Psoas muscle (tissue), 8 donors: ENCODE measurements around the gene PPP1R3E. TPM values are rescaled to one million over a fixed set of nuclear protein-coding genes. Genes with fewer than 3 reads are reported as not detected.
"Not testable (repeated sequence)": the region's sequence is repeated elsewhere in the genome, so short reads cannot be mapped to it uniquely, and the experiment has no call there.

ENCODE experiments used
- ATAC-seq, 4 donors: fragments of 200-7000 bp; cut with Tn5 transposase; one replicate each; pipeline ENCODE4 v1.9.1; 2020; ENCODE audit warnings: moderate library complexity in 3 of 4, mild to moderate bottlenecking in 2 of 4
- DNase-seq, 2 donors: peaks; one replicate each; pipeline ENCODE4 v3.0.0-alpha.2; 2020
- H3K27ac ChIP-seq: fragments of 200-600 bp; one replicate; pipeline ENCODE4 v1.8.0; 2022
- H3K27me3 ChIP-seq, 3 donors: fragments of 200-600 bp in 1 of 3; one replicate each; pipeline versions ENCODE4 v1.6.1 to v1.8.0; 2013 to 2022; ENCODE audit warnings: low read length in 2 of 3, mild to moderate bottlenecking in 2 of 3, moderate library complexity in 1 of 3; ENCODE audit not compliant: insufficient read depth in 3 of 3
- H3K36me3 ChIP-seq, 2 donors: fragments of 200-600 bp in 1 of 2; one replicate each; pipeline versions ENCODE4 v1.6.1 to v1.8.0; 2013 to 2022; ENCODE audit warnings: low read depth in 1 of 2, mild to moderate bottlenecking in 1 of 2, moderate library complexity in 1 of 2; ENCODE audit not compliant: insufficient read depth in 1 of 2
- H3K4me1 ChIP-seq: fragments of 200-600 bp; one replicate; pipeline ENCODE4 v1.8.0; 2022
- H3K4me3 ChIP-seq: fragments of 200-600 bp; one replicate; pipeline ENCODE4 v1.8.0; 2022; ENCODE audit warnings: mild to moderate bottlenecking
- H3K9me3 ChIP-seq: fragments of 200-600 bp; one replicate; pipeline ENCODE4 v1.8.0; 2022
- CTCF ChIP-seq: fragments of 200-600 bp; IDR thresholded peaks from one replicate; pipeline ENCODE4 v1.8.0; 2022; ENCODE audit warnings: antibody characterized with exemption
- WGBS, 3 donors: extraction: QIAGEN DNeasy Blood & Tissue Kit; methylation state at CpG; one replicate each; pipeline versions ENCODE4 v1.1.6 to v1.1.7; 2013; 5-methylcytosine and 5-hydroxymethylcytosine counted together
- intact Hi-C, 2 donors: fragments of 100-400 bp; cut with DNase I; formaldehyde crosslinking; loops; one replicate each; pipeline versions ENCODE4 v1.11.0 to v1.14.2; 2022
- polyA plus RNA-seq, 3 donors: library from polyadenylated mRNA; stranded (reverse); fragments of 200-250 nt; gene quantifications; one replicate each; pipeline ENCODE4 v1.2.3, GENCODE V29; 2013
- total RNA-seq, 4 donors: library from RNA; stranded (reverse); fragmentation: NEBNext Ultra II Directional in 2 of 4; extraction: Animal tissue kit (Norgen Biotek cat#: 25700) in 2 of 4; gene quantifications; one replicate each; pipeline versions ENCODE4 v1.2.1 to v1.2.4, GENCODE V29; 2021 to 2023
- donor health status: healthy with polysubstance abuse.
- donor health status: DM: no; HTN: no; CAD: no; lungs with moderate emphysema.
- donor health status: Bipolar disorder and iron deficiency.
- donor health status: healthy.
- donor health status: DM: yes; HTN: yes; CAD: no.
- donor health status: DM: no; HTN: no; CAD: no.
- donor health status: DM: no; HTN: no; CAD: no.
- donor health status: DM: yes; HTN: yes; CAD: no.

PPP1R3E gene
- total and polyA plus RNA-seq, 7 donors, result 5.6 to 23.1 (median 9.9) TPM

GRCh38 chr14:23275412-23275811 lies 27.2 kb downstream of the PPP1R3E start:
- TF ChIP-seq CTCF, result no peak
- Histone ChIP-seq H3K36me3 (peaks cover 0 to 10% of the 10 kb centered on the region in 2 donors), H3K27me3 (no peaks in the 10 kb centered on the region), H3K27ac (no peak overlapping the region), H3K9me3 (no peaks in the 10 kb centered on the region), H3K4me1 (peaks cover 4% of the 10 kb centered on the region), H3K4me3 (no peak overlapping the region)
- intact Hi-C loops, result loop anchor here in 1 of 2 donors (5.0 kb wide), 1 partner anchor 158 kb away; the partner anchor contains the start of gene CEBPE
- WGBS, 3 donors, result 36 to 70% (median 45%) methylated on average over 2 of the region's 2 CpGs
- DNase-seq (no peak), ATAC-seq (peak in 1 of 4 donors; percentile 30)

- 84 to 87% (median 84%) methylated on average over 7 of the region's 7 CpGs for WGBS, 3 donors
- Histone ChIP-seq H3K36me3 (no peaks in the 10 kb centered on the region), H3K27me3 (peaks cover 0 to 6% (median 0%) of the 10 kb centered on the region in 3 donors), H3K4me3 (no peak overlapping the region), H3K9me3 (no peaks in the 10 kb centered on the region), H3K4me1 (no peaks in the 10 kb centered on the region), H3K27ac (no peak overlapping the region)
- no peak for ATAC-seq
- TF ChIP-seq CTCF, result no peak
- intact Hi-C loops, result loop anchor here (10.0 kb wide), 2 partner anchors 186 to 296 kb away; partner anchors contain the start of gene AP1G2 (in 1 of the 2)
- no peak for DNase-seq
Observed at GRCh38 chr14:23269193-23269592, 33.5 kb downstream of the PPP1R3E start.

GRCh38 chr14:23260849-23261248 lies 41.8 kb downstream of the PPP1R3E start:
- DNase-seq, H3K9me3 ChIP-seq, H3K4me3 ChIP-seq, ATAC-seq, H3K4me1 ChIP-seq, H3K27ac ChIP-seq, H3K36me3 ChIP-seq: not testable (repeated sequence)
- H3K27me3 ChIP-seq, result peaks cover 0 to 42% (median 2%) of the 10 kb centered on the region in 3 donors
- intact Hi-C loops, result loop anchor here (5.0 to 10.0 kb wide), 3 partner anchors 36 to 304 kb away; partner anchors contain the start of gene AP1G2 (in 1 of the 2)
- 73 to 80% (median 75%) methylated on average over 8 of the region's 8 CpGs for WGBS, 3 donors

- Histone ChIP-seq H3K36me3 (no peaks in the 10 kb centered on the region), H3K27me3 (peaks cover 0 to 38% (median 2%) of the 10 kb centered on the region in 3 donors), H3K4me1 (no peaks in the 10 kb centered on the region), H3K4me3 (no peak overlapping the region), H3K27ac (no peak overlapping the region), H3K9me3 (no peaks in the 10 kb centered on the region)
- DNase-seq, result no peak
- intact Hi-C loops, result no loop called here
- TF ChIP-seq CTCF, result no peak
- ATAC-seq, result no peak
Observed at GRCh38 chr14:23259426-23259825, 43.2 kb downstream of the PPP1R3E start.

GRCh38 chr14:23258256-23258655 lies 44.4 kb downstream of the PPP1R3E start:
- no peak overlapping the region for H3K4me3 ChIP-seq
- WGBS, 3 donors, result 82 to 89% (median 86%) methylated on average over 5 of the region's 5 CpGs
- intact Hi-C loops, result no loop called here
- peaks cover 0 to 30% (median 2%) of the 10 kb centered on the region in 3 donors for H3K27me3 ChIP-seq
- ATAC-seq (no peak), DNase-seq (no peak)
- no peak overlapping the region for H3K27ac ChIP-seq
- H3K36me3 ChIP-seq, result no peaks in the 10 kb centered on the region
- H3K4me1 ChIP-seq, result no peaks in the 10 kb centered on the region
- no peak for TF ChIP-seq CTCF
- no peaks in the 10 kb centered on the region for H3K9me3 ChIP-seq
